Measurements from ENCODE around the gene ZRANB3.

The ZRANB3 gene

GRCh38 chr2:135238651-135239050, 292.4 kb downstream of the ZRANB3 start:
- TF ChIP-seq TCF4 (CRISPR knock-in tag; IDR thresholded peaks at IDR 0.05; ENCODE audit: borderline replicate concordance) (no peak), ISL1 (CRISPR knock-in tag; IDR thresholded peaks at IDR 0.05) (no peak), ZNF70 (CRISPR knock-in tag; IDR thresholded peaks at IDR 0.05) (no peak), PATZ1 (CRISPR knock-in tag; IDR thresholded peaks at IDR 0.05; ENCODE audit: borderline replicate concordance) (no peak), ZNF565 (CRISPR knock-in tag; conservative IDR thresholded peaks at IDR 0.05; ENCODE audit: low read depth) (no peak), ZC3H10 (CRISPR knock-in tag; IDR thresholded peaks at IDR 0.05) (no peak), ESRRG (CRISPR knock-in tag; IDR thresholded peaks at IDR 0.05) (no peak)
- ATAC-seq = no peak

- peak; percentile 74 for ATAC-seq
- TF ChIP-seq CREB5 (CRISPR knock-in tag; IDR thresholded peaks at IDR 0.05; ENCODE audit: low read depth) (no peak), ZFP3 (CRISPR knock-in tag; IDR thresholded peaks at IDR 0.05) (no peak), TCF4 (CRISPR knock-in tag; IDR thresholded peaks at IDR 0.05; ENCODE audit: borderline replicate concordance) (no peak), ESRRG (CRISPR knock-in tag; IDR thresholded peaks at IDR 0.05) (no peak), SNAI2 (CRISPR knock-in tag; IDR thresholded peaks at IDR 0.05) (no peak), ISL1 (CRISPR knock-in tag; IDR thresholded peaks at IDR 0.05) (peak; percentile 58), CSRNP3 (CRISPR knock-in tag; IDR thresholded peaks at IDR 0.05) (no peak), RARB (CRISPR knock-in tag; IDR thresholded peaks at IDR 0.05) (no peak)
Measured at GRCh38 chr2:135230150-135230549, 300.9 kb downstream of the ZRANB3 start.

- ATAC-seq = peak; percentile 71
- TF ChIP-seq BACH2 (CRISPR knock-in tag; IDR thresholded peaks at IDR 0.05; ENCODE audit: borderline replicate concordance) (no peak), POU6F1 (CRISPR knock-in tag; IDR thresholded peaks at IDR 0.05; ENCODE audit: borderline replicate concordance, low read depth) (no peak), TOX (CRISPR knock-in tag; IDR thresholded peaks at IDR 0.05; ENCODE audit: borderline replicate concordance) (no peak), OSR1 (CRISPR knock-in tag; IDR thresholded peaks at IDR 0.05) (no peak), RARB (CRISPR knock-in tag; IDR thresholded peaks at IDR 0.05) (no peak), ZFP30 (CRISPR knock-in tag; IDR thresholded peaks at IDR 0.05) (no peak), TCF4 (CRISPR knock-in tag; IDR thresholded peaks at IDR 0.05; ENCODE audit: borderline replicate concordance) (no peak), ZNF70 (CRISPR knock-in tag; IDR thresholded peaks at IDR 0.05) (no peak), ARNTL (CRISPR knock-in tag; IDR thresholded peaks at IDR 0.05; ENCODE audit: borderline replicate concordance, low read depth) (no peak), CSRNP3 (CRISPR knock-in tag; IDR thresholded peaks at IDR 0.05) (no peak), CSDC2 (CRISPR knock-in tag; IDR thresholded peaks at IDR 0.05) (no peak)
Measured at GRCh38 chr2:135227386-135227785, 303.6 kb downstream of the ZRANB3 start.

DNA sequence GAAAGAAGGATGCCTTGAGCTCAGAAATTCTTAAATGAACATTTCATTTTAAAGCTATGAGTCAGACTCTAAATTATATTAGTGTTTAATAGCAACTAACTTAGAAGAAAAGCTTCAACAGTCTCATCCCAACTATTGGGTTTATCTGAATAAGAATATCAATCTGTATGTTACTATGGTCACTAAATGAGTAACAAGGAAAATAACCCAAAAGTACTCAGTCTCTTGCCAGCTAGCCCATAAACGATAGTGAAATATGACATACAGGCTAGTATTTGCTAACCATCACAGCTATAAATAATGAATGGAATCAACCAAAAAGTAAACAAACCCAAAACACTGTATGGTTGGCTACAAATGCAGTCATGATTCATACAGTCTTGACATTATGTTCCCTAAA, 304.1 kb downstream of the ZRANB3 start:
- peak; percentile 78 for ATAC-seq
- TF ChIP-seq ZC3H10 (CRISPR knock-in tag; IDR thresholded peaks at IDR 0.05) (peak; percentile 63; the same call in 1 of the 2 replicates), ISL1 (CRISPR knock-in tag; IDR thresholded peaks at IDR 0.05) (peak; percentile 78), ESRRG (CRISPR knock-in tag; IDR thresholded peaks at IDR 0.05) (no peak)

- no peak for ATAC-seq
- TF ChIP-seq BACH2 (CRISPR knock-in tag; IDR thresholded peaks at IDR 0.05; ENCODE audit: borderline replicate concordance) (no peak), ZFP3 (CRISPR knock-in tag; IDR thresholded peaks at IDR 0.05) (no peak), ESRRG (CRISPR knock-in tag; IDR thresholded peaks at IDR 0.05) (no peak), RARB (CRISPR knock-in tag; IDR thresholded peaks at IDR 0.05) (no peak), TOX (CRISPR knock-in tag; IDR thresholded peaks at IDR 0.05; ENCODE audit: borderline replicate concordance) (no peak), PPARA (CRISPR knock-in tag; IDR thresholded peaks at IDR 0.05; ENCODE audit: borderline replicate concordance) (no peak), SNAI2 (CRISPR knock-in tag; IDR thresholded peaks at IDR 0.05) (no peak), ZC3H10 (CRISPR knock-in tag; IDR thresholded peaks at IDR 0.05) (no peak)
Measured at GRCh38 chr2:135225781-135226180, 305.2 kb downstream of the ZRANB3 start.

Measured in SK-N-SH treated with all-trans-retinoic acid at 6 μM for 48 hours (cell line).